Tibial artery (tissue), 4 donors: ENCODE measurements around the gene CTTNBP2.

Experiments
- DNase-seq, 2 donors: peaks; one replicate each; pipeline ENCODE4 v3.0.0-alpha.2; 2019
- H3K27ac ChIP-seq, 2 donors: fragments of 200-600 bp; sonication (generic) in 1 of 2; 1 replicate in 1 of 2; 2 replicates in 1 of 2; pipeline ENCODE4 v1.5.1; 2018 to 2019; ENCODE audit warnings: mild to moderate bottlenecking in 1 of 2
- H3K27me3 ChIP-seq, 2 donors: fragments of 200-600 bp; sonication (generic) in 1 of 2; one replicate each; pipeline versions ENCODE4 v1.5.1 to v1.6.0; 2016 to 2019
- H3K36me3 ChIP-seq, 3 donors: fragments of 200-600 bp; sonication (generic) in 2 of 3; one replicate each; pipeline ENCODE4 v1.5.1; 2016 to 2019; ENCODE audit warnings: mild to moderate bottlenecking in 2 of 3
- H3K4me1 ChIP-seq, 4 donors: fragments of 200-600 bp; sonication (generic) in 2 of 4; 1 replicate in 3 of 4; 2 replicates in 1 of 4; pipeline ENCODE4 v1.5.1; 2016 to 2019
- H3K4me3 ChIP-seq, 2 donors: fragments of 200-600 bp; sonication (generic) in 1 of 2; 1 replicate in 1 of 2; 2 replicates in 1 of 2; pipeline ENCODE4 v1.5.1; 2018 to 2019; ENCODE audit warnings: mild to moderate bottlenecking in 2 of 2
- H3K9me3 ChIP-seq, 3 donors: fragments of 200-600 bp; sonication (generic) in 1 of 3; one replicate each; pipeline ENCODE4 v1.5.1; 2016 to 2019
- CTCF ChIP-seq, 2 experiments: fragments of 200-600 bp in 1 of 2; fragments of 450-650 bp in 1 of 2; IDR thresholded peaks; one replicate each; pipeline ENCODE4 v1.5.1; 2017 to 2019; ENCODE audit warnings: antibody characterized with exemption in 2 of 2, mild to moderate bottlenecking in 1 of 2, moderate library complexity in 1 of 2
- intact Hi-C: fragments of 100-400 bp; cut with DNase I; formaldehyde crosslinking; loops from one replicate; pipeline ENCODE4 v1.15.0; 2023; ENCODE audit warnings: low total_unique reads

Gene CTTNBP2

GRCh38 chr7:117800841-117801240, 72.4 kb downstream of the CTTNBP2 start:
- H3K27me3 ChIP-seq, result no peaks in the 10 kb centered on the region
- TF ChIP-seq CTCF (IDR thresholded peaks at IDR 0.05), result no peak
- no peak overlapping the region for H3K4me3 ChIP-seq
- intact Hi-C loops, result no loop called here
- H3K36me3 ChIP-seq, result no peaks in the 10 kb centered on the region
- no peak overlapping the region for H3K27ac ChIP-seq
- no peak for DNase-seq
- H3K9me3 ChIP-seq, result no peaks in the 10 kb centered on the region
- H3K4me1 ChIP-seq, result peaks cover 0 to 5% (median 0%) of the 10 kb centered on the region in 4 donors

- no peak overlapping the region for H3K27ac ChIP-seq
- peaks cover 0 to 5% (median 0%) of the 10 kb centered on the region in 4 donors for H3K4me1 ChIP-seq
- no peaks in the 10 kb centered on the region for H3K27me3 ChIP-seq
- H3K36me3 ChIP-seq, result no peaks in the 10 kb centered on the region
- no peak for TF ChIP-seq CTCF (IDR thresholded peaks at IDR 0.05)
- no peak for DNase-seq
- no peak overlapping the region for H3K4me3 ChIP-seq
- no peaks in the 10 kb centered on the region for H3K9me3 ChIP-seq
- intact Hi-C loops, result no loop called here
Observed at GRCh38 chr7:117800406-117800805, 72.8 kb downstream of the CTTNBP2 start.

- Histone ChIP-seq H3K9me3 (no peaks in the 10 kb centered on the region), H3K4me3 (no peak overlapping the region), H3K4me1 (peaks cover 0 to 5% (median 0%) of the 10 kb centered on the region in 4 donors), H3K27me3 (no peaks in the 10 kb centered on the region), H3K36me3 (peaks cover 0 to 7% (median 4%) of the 10 kb centered on the region in 3 donors), H3K27ac (no peak overlapping the region)
- no peak for DNase-seq
- no peak for TF ChIP-seq CTCF (IDR thresholded peaks at IDR 0.05)
- intact Hi-C loops, result no loop called here
Observed at GRCh38 chr7:117796889-117797288, 76.4 kb downstream of the CTTNBP2 start.

- H3K27ac ChIP-seq, result no peak overlapping the region
- no peak for TF ChIP-seq CTCF (IDR thresholded peaks at IDR 0.05)
Observed at GRCh38 chr7:117793976-117794375, 79.3 kb downstream of the CTTNBP2 start.

GRCh38 chr7:117793521-117793920, 79.7 kb downstream of the CTTNBP2 start:
- no peaks in the 10 kb centered on the region for H3K27me3 ChIP-seq
- intact Hi-C loops, result no loop called here
- H3K9me3 ChIP-seq, result no peaks in the 10 kb centered on the region
- H3K27ac ChIP-seq, result no peak overlapping the region
- H3K4me1 ChIP-seq, result no peaks in the 10 kb centered on the region
- DNase-seq, result no peak
- no peak overlapping the region for H3K4me3 ChIP-seq
- H3K36me3 ChIP-seq, result peaks cover 0 to 17% (median 16%) of the 10 kb centered on the region in 3 donors
- no peak for TF ChIP-seq CTCF (IDR thresholded peaks at IDR 0.05)

More at GRCh38 chr7:117793976-117794375, 79.3 kb downstream of the CTTNBP2 start:
- no peak for DNase-seq
- H3K9me3 ChIP-seq, result no peaks in the 10 kb centered on the region
- H3K36me3 ChIP-seq, result peaks cover 0 to 17% (median 16%) of the 10 kb centered on the region in 3 donors
- intact Hi-C loops, result no loop called here
- H3K4me1 ChIP-seq, result no peaks in the 10 kb centered on the region
- no peak overlapping the region for H3K4me3 ChIP-seq
- no peaks in the 10 kb centered on the region for H3K27me3 ChIP-seq
